ENCODE results near the gene MED15.
A peak's percentile ranks its signal among the peaks of the same experiment; 100 is the strongest.

Gene MED15

DNA sequence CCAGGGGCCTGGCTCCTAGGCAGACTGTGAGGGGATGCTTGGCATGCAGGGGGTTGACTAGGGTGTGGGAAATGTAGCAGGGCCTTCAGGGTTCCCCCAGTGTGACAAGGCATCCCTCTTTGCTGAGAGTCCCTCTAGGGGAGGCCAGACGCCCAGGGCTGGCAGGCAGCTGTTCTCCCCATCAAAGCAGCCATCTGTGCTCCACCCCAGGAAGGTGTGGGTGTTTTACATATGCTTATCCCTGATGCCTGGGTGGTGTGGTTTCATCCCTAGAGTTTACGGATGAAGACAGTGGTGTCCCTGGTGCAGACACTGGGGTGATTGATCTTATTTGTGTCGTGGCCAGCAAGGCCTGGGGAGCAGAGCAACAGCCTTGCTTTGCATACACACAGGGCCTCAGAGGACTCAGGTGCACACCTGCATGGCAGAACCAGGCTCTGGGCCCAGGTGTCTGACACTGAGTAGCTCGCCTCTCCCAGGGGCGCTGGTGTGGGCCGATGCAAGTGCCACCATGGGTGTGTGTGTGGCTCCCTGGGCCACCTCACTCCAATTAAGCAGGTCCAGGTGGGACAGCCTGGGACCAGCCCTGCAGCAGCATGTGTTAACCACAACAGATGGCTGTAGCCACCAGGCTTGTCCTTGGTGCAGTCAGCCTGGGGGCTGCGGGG lies 74.2 kb downstream of the MED15 start:
- no peak overlapping the region for H3K4me3 ChIP-seq (ENCODE audit: control insufficient read depth, low read depth, low read length)
- TF ChIP-seq, protein P1, sequence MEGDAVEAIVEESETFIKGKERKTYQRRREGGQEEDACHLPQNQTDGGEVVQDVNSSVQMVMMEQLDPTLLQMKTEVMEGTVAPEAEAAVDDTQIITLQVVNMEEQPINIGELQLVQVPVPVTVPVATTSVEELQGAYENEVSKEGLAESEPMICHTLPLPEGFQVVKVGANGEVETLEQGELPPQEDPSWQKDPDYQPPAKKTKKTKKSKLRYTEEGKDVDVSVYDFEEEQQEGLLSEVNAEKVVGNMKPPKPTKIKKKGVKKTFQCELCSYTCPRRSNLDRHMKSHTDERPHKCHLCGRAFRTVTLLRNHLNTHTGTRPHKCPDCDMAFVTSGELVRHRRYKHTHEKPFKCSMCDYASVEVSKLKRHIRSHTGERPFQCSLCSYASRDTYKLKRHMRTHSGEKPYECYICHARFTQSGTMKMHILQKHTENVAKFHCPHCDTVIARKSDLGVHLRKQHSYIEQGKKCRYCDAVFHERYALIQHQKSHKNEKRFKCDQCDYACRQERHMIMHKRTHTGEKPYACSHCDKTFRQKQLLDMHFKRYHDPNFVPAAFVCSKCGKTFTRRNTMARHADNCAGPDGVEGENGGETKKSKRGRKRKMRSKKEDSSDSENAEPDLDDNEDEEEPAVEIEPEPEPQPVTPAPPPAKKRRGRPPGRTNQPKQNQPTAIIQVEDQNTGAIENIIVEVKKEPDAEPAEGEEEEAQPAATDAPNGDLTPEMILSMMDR (IDR thresholded peaks at IDR 0.05; ENCODE audit: control insufficient read depth, insufficient read depth, low read depth, low read length, missing control alignments) = no peak
- no peak for DNase-seq (ENCODE audit: low read depth)

DNA sequence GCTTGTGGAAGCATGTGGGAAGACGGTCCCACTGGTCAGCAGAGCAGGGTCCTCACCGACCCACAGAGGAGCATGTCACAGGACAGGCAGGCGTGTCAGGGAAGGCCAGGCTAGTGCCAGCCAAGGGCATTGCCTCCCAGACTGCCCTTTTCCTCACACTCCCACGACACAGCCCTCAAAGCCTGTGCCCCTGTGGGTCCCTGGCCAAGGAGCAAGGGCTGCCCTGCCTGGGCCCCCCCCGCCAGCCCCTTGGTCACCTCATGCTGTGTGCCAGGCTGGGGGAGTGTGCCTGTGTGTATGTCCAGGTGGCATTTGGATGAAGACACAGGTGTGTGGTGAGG lies 74.7 kb downstream of the MED15 start:
- TF ChIP-seq, protein P1 (IDR thresholded peaks at IDR 0.05; ENCODE audit: control insufficient read depth, insufficient read depth, low read depth, low read length, missing control alignments) = no peak
- no peak for DNase-seq (ENCODE audit: low read depth)
- H3K4me3 ChIP-seq (ENCODE audit: control insufficient read depth, low read depth, low read length) = no peak overlapping the region

DNA sequence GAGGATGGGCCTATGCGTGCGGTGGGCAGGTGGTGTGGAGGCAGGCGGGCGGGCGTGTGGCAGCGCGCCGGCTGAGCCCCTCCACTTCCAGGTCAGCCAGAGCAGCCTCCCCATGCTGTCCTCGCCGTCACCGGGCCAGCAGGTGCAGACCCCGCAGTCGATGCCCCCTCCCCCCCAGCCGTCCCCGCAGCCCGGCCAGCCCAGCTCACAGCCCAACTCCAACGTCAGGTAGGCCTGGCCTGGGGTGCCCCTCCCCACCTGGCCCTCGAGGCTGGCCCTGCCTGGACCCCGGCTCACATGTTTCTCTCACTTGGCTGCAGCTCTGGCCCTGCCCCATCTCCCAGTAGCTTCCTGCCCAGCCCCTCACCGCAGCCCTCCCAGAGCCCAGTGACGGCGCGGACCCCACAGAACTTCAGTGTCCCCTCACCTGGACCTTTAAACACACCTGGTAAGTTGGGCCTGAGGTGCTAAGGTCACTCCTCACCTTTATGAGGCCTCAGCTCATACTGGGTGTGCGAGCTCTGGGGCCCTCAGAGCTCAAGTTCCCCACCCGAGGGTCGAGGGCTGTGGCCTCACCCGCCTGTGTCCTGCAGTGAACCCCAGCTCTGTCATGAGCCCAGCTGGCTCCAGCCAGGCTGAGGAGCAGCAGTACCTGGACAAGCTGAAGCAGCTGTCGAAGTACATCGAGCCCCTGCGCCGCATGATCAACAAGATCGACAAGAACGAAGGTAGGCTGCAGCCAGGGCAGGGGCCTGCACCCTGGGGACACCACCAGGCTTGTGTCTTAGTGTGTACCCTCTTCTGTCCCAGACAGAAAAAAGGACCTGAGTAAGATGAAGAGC lies 75.3 kb downstream of the MED15 start:
- no peak overlapping the region for H3K4me3 ChIP-seq (ENCODE audit: control insufficient read depth, low read depth, low read length)
- DNase-seq (ENCODE audit: low read depth) = no peak
- TF ChIP-seq, protein P1 (IDR thresholded peaks at IDR 0.05; ENCODE audit: control insufficient read depth, insufficient read depth, low read depth, low read length, missing control alignments) = no peak

DNA sequence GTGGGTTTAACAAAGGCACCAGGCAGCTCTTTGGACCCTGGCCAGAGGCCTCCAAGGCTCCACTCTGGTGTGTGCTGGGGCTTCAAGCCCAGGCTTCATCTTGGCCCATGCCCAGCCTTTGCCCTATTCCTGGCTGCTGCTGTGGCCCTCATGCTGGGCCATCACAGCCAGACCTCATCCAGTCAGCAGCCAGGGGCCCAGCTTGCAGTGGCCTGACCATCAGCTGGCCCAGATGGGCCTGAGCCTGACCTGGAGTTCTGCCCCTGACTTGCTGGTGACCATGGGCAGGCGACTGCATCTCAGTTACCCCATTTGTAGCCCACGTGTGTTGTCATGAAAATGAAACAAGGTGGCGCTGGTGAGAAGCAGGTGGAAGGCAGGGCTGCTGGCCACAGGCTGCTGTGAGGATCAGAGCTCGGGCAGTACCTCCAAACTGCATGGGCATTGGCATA lies 76.1 kb downstream of the MED15 start:
- DNase-seq (ENCODE audit: low read depth) = no peak
- no peak overlapping the region for H3K4me3 ChIP-seq (ENCODE audit: control insufficient read depth, low read depth, low read length)
- TF ChIP-seq, protein P1 (IDR thresholded peaks at IDR 0.05; ENCODE audit: control insufficient read depth, insufficient read depth, low read depth, low read length, missing control alignments) = peak; percentile 23

DNA sequence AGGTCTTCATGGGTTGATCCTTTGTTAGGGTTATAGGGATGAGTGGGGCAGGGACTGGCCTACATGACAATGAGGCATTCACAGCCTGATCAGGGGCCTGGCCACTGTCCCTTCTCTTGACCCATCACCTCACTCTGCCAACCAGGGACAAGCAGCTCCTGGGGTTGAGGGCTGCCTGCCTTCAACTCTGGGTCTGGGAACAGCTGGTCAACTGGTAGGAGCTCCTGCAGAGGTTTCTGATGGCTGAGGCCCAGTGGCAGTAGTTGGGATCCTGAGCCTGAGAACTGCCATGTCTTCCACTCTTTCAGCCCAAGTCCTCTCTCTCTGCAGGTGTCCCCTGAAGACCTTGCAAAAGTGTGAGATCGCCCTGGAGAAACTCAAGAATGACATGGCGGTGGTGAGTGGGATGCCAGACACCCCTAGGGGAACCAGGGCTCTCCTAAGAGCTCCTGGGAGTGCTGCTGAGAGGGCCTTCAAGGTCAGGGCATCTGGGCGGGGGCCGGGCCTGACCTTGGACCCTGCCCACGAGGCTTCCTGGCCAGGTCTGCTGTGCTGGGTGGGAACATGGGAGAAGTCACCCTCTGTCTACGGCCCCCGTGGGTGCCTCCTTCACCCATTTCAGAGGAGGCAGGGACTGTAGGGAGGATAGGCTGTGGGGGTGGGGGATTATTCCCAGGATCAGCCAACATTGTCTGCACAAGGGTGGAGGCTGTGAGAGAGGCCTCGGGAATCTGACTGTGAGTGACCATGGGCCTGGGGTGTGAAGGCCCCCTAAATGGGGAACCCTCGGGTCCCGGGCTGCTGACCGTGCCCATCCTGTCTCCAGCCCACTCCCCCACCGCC lies 76.8 kb downstream of the MED15 start:
- no peak overlapping the region for H3K4me3 ChIP-seq (ENCODE audit: control insufficient read depth, low read depth, low read length)
- no peak for DNase-seq (ENCODE audit: low read depth)
- TF ChIP-seq, protein P1 (IDR thresholded peaks at IDR 0.05; ENCODE audit: control insufficient read depth, insufficient read depth, low read depth, low read length, missing control alignments) = no peak

DNA sequence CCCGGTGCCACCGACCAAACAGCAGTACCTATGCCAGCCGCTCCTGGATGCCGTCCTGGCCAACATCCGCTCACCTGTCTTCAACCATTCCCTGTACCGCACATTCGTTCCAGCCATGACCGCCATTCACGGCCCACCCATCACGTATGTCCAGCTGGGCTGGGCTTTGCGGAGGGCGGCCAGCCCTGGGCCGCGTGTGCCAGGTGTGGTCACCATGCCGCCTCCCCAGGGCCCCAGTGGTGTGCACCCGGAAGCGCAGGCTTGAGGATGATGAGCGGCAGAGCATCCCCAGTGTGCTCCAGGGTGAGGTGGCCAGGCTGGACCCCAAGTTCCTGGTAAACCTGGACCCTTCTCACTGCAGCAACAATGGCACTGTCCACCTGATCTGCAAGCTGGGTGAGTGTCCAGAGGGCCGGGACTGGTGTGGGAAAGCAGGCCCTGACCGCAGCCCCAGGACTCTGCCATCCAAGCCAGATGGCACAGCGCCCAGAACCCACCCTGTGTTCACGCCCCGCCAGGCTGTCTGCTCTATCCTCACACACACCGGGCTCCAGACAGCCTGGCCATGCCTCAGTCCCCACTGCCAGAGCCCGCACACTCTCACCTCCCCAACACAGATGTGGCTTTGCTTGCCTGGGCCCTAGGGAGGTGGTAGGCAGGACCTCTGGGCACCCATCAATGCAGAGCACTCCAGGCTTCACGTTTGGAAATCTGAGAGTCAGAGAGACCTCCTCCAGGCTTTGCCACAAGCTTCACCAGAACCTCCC lies 77.6 kb downstream of the MED15 start:
- no peak overlapping the region for H3K4me3 ChIP-seq (ENCODE audit: control insufficient read depth, low read depth, low read length)
- TF ChIP-seq, protein P1 (IDR thresholded peaks at IDR 0.05; ENCODE audit: control insufficient read depth, insufficient read depth, low read depth, low read length, missing control alignments) = no peak
- DNase-seq (ENCODE audit: low read depth) = no peak
